H1 (cell line): ENCODE results near the gene ZSWIM6. TPM values are rescaled to one million over a fixed set of nuclear protein-coding genes. Genes with fewer than 3 reads are reported as not detected.

Experiments
- CTCF ChIA-PET: fragments of 300-600 bp; sonication (Branson Sonifier 250); formaldehyde crosslinking; loops from one replicate; lab custom pipeline; 2021; ENCODE audit not compliant: partially characterized antibody; lab: Charles Lee
- POLR2A ChIA-PET: fragments of 300-600 bp; sonication (Branson Sonifier 250); formaldehyde crosslinking; loops from one replicate; lab custom pipeline; 2021; ENCODE audit warnings: inconsistent platforms; ENCODE audit not compliant: partially characterized antibody; lab: Charles Lee
- DNase-seq, 2 experiments: peaks; one replicate each; pipeline versions ENCODE4 v3.0.0 to v3.0.0-alpha.2; 2010 to 2022; ENCODE audit warnings: low spot score in 2 of 2, low read depth in 1 of 2, mixed read lengths in 1 of 2
- FAIRE-seq: peaks from 2 replicates; lab custom pipeline; 2011; peaks lifted over from hg19 to GRCh38; lab: Jason Lieb, UNC
- H2AFZ ChIP-seq: 2 replicates; pipeline ENCODE4 v1.8.1; 2012; ENCODE audit warnings: low read length, inconsistent platforms
- H2AK5ac ChIP-seq: 2 replicates; pipeline ENCODE4 v1.6.1; 2013; ENCODE audit warnings: low read depth, low read length
- H2BK120ac ChIP-seq: replicated peaks from 2 replicates; pipeline ENCODE3; 2013; ENCODE audit warnings: low read depth, low read length, inconsistent platforms
- H2BK12ac ChIP-seq: 2 replicates; pipeline ENCODE4 v1.6.1; 2013; ENCODE audit warnings: low read depth, low read length
- H2BK15ac ChIP-seq: 2 replicates; pipeline ENCODE4 v1.6.1; 2013; ENCODE audit warnings: low read length
- H2BK20ac ChIP-seq: 2 replicates; pipeline ENCODE4 v1.6.1; 2013; ENCODE audit warnings: low read length
- H2BK5ac ChIP-seq: 2 replicates; pipeline ENCODE4 v1.6.1; 2013; ENCODE audit warnings: low read depth, low read length
- H3K14ac ChIP-seq: 2 replicates; pipeline ENCODE4 v1.6.1; 2013; ENCODE audit warnings: inconsistent platforms; ENCODE audit not compliant: insufficient read length
- H3K18ac ChIP-seq: 2 replicates; pipeline ENCODE4 v1.6.1; 2013; ENCODE audit warnings: low read length; ENCODE audit errors: extremely low read depth
- H3K23ac ChIP-seq: 2 replicates; pipeline ENCODE4 v1.6.1; 2013; ENCODE audit warnings: inconsistent platforms; ENCODE audit not compliant: insufficient read length
- H3K23me2 ChIP-seq: 2 replicates; pipeline ENCODE4 v1.6.1; 2013; ENCODE audit warnings: low read depth, low read length
- H3K27ac ChIP-seq: 2 replicates; pipeline ENCODE4 v1.6.1; 2011; ENCODE audit warnings: low read depth, low read length, inconsistent platforms
- H3K27me3 ChIP-seq, 4 experiments: replicated peaks in 1 of 4; 1 replicate in 1 of 4; 2 replicates in 3 of 4; pipeline versions ENCODE4 v1.6.1 to v1.8.1; 2011 to 2013; ENCODE audit warnings: low read length in 3 of 4, mild to moderate bottlenecking in 3 of 4, inconsistent platforms in 2 of 4, mixed read lengths in 2 of 4, moderate library complexity in 1 of 4; ENCODE audit not compliant: control insufficient read depth in 3 of 4, insufficient read depth in 3 of 4; ENCODE audit errors: extremely low read depth in 1 of 4
- H3K36me3 ChIP-seq, 4 experiments: 2 replicates each; pipeline versions ENCODE4 v1.6.1 to v1.8.1; 2011 to 2013; ENCODE audit warnings: mild to moderate bottlenecking in 4 of 4, low read length in 3 of 4, moderate library complexity in 2 of 4, control low read depth in 1 of 4, inconsistent platforms in 1 of 4; ENCODE audit not compliant: insufficient read depth in 4 of 4, control insufficient read depth in 2 of 4
- H3K4ac ChIP-seq: replicated peaks from 2 replicates; pipeline ENCODE3; 2013; ENCODE audit warnings: low read length, low read depth, mixed read lengths, inconsistent platforms; ENCODE audit not compliant: insufficient read length
- H3K4me1 ChIP-seq, 4 experiments: replicated peaks in 1 of 4; 1 replicate in 1 of 4; 2 replicates in 3 of 4; pipeline versions ENCODE4 v1.6.1 to v1.8.1; 2011 to 2013; ENCODE audit warnings: low read length in 3 of 4, inconsistent platforms in 2 of 4, mixed read lengths in 1 of 4; ENCODE audit not compliant: insufficient read depth in 4 of 4, control insufficient read depth in 3 of 4
- H3K4me2 ChIP-seq, 2 experiments: 2 replicates each; pipeline versions ENCODE4 v1.6.1 to v1.8.1; 2011 to 2013; ENCODE audit warnings: low read depth in 2 of 2, low read length in 2 of 2, control low read depth in 1 of 2, inconsistent platforms in 1 of 2, mild to moderate bottlenecking in 1 of 2; ENCODE audit not compliant: insufficient read depth in 1 of 2
- H3K4me3 ChIP-seq, 4 experiments: fragments of 200-600, 300-600 bp in 1 of 4; sonication (generic), shearing (Covaris generic), sonication (Bioruptor Twin) in 1 of 4; 2 replicates each; pipeline versions ENCODE4 v1.5.1 to v1.8.1; 2011 to 2016; ENCODE audit warnings: low read length in 4 of 4, low read depth in 3 of 4, control low read depth in 2 of 4, inconsistent platforms in 2 of 4, mild to moderate bottlenecking in 2 of 4, mixed read lengths in 1 of 4, moderate library complexity in 1 of 4; ENCODE audit not compliant: insufficient read depth in 2 of 4; ENCODE audit errors: extremely low read depth in 1 of 4
- H3K56ac ChIP-seq: replicated peaks from 2 replicates; pipeline ENCODE3; 2013; ENCODE audit warnings: low read depth, mild to moderate bottlenecking, mixed read lengths, low read length, inconsistent platforms; ENCODE audit not compliant: insufficient read length
- H3K79me1 ChIP-seq: 2 replicates; pipeline ENCODE4 v1.6.1; 2013; ENCODE audit warnings: low read depth, low read length, control low read depth
- H3K79me2 ChIP-seq, 2 experiments: 2 replicates each; pipeline versions ENCODE4 v1.6.1 to v1.8.1; 2012 to 2013; ENCODE audit warnings: low read length in 2 of 2, mild to moderate bottlenecking in 2 of 2, inconsistent platforms in 1 of 2; ENCODE audit not compliant: insufficient read depth in 2 of 2, control insufficient read depth in 1 of 2
- H3K9ac ChIP-seq, 4 experiments: replicated peaks in 1 of 4; 1 replicate in 1 of 4; 2 replicates in 3 of 4; pipeline versions ENCODE4 v1.6.1 to v1.8.1; 2011 to 2013; ENCODE audit warnings: low read depth in 3 of 4, low read length in 3 of 4, control low read depth in 2 of 4, mild to moderate bottlenecking in 2 of 4, moderate library complexity in 2 of 4, inconsistent platforms in 1 of 4; ENCODE audit errors: extremely low read depth in 1 of 4
- H3K9me3 ChIP-seq, 2 experiments: 2 replicates each; pipeline versions ENCODE4 v1.6.1 to v1.8.1; 2012 to 2013; ENCODE audit warnings: mild to moderate bottlenecking in 2 of 2, moderate library complexity in 2 of 2, control low read depth in 1 of 2, inconsistent platforms in 1 of 2, low read depth in 1 of 2, low read length in 1 of 2, mixed read lengths in 1 of 2; ENCODE audit not compliant: insufficient read depth in 2 of 2
- H4K20me1 ChIP-seq, 2 experiments: replicated peaks in 1 of 2; 2 replicates each; pipeline versions ENCODE3 to v1.8.1; 2011 to 2013; ENCODE audit warnings: inconsistent platforms in 2 of 2, low read length in 2 of 2, mild to moderate bottlenecking in 1 of 2; ENCODE audit not compliant: insufficient read depth in 2 of 2, control insufficient read depth in 1 of 2
- H4K5ac ChIP-seq: 2 replicates; pipeline ENCODE4 v1.6.1; 2013; ENCODE audit warnings: low read length, low read depth, mixed read lengths, inconsistent platforms; ENCODE audit not compliant: insufficient read length
- H4K8ac ChIP-seq: 2 replicates; pipeline ENCODE4 v1.8.0; 2013; ENCODE audit warnings: mild to moderate bottlenecking, moderate library complexity, low read length, inconsistent platforms; ENCODE audit not compliant: insufficient read depth; ENCODE audit errors: extremely low read depth
- H4K91ac ChIP-seq: replicated peaks from 2 replicates; pipeline ENCODE3; 2013; ENCODE audit warnings: low read length, mixed read lengths, inconsistent platforms; ENCODE audit not compliant: insufficient read length
- HDAC6 ChIP-seq: IDR thresholded peaks from one replicate; pipeline ENCODE4 v1.7.1; 2012; ENCODE audit warnings: low read depth, mild to moderate bottlenecking, inconsistent platforms, low read length, moderate library complexity
- WGBS, 2 experiments: shearing (Covaris generic) in 1 of 2; methylation state at CpG; one replicate each; pipeline versions ENCODE4 v1.1.6 to v1.1.7; 2013 to 2015; ENCODE audit warnings: low lambda C conversion rate in 2 of 2, mixed read lengths in 2 of 2, inconsistent platforms in 1 of 2, low coverage in 1 of 2, missing lambda C conversion rate in 1 of 2; ENCODE audit not compliant: insufficient replicate concordance in 2 of 2, insufficient coverage in 1 of 2, insufficient read length in 1 of 2; ENCODE audit errors: extremely low coverage in 1 of 2, missing lambda C conversion rate in 1 of 2; 5-methylcytosine and 5-hydroxymethylcytosine counted together
- polyA plus RNA-seq, 7 experiments: library from polyadenylated mRNA; depleted of rRNA in 3 of 7; stranded (reverse) in 5 of 7; unstranded in 2 of 7; fragments of >200 nt in 5 of 7; fragments of 200-250 nt in 2 of 7; gene quantifications; 1 replicate in 5 of 7; 2 replicates in 1 of 7; 4 replicates in 1 of 7; pipeline versions ENCODE4 v1.2.1 to v1.2.3, GENCODE V29; 2011 to 2013; ENCODE audit warnings: missing spikeins in 2 of 7, mixed read lengths in 2 of 7
- total RNA-seq: library from RNA; stranded (reverse); fragmentation: NEBNext Ultra II Directional; extraction: Animal tissue kit (Norgen Biotek cat#: 25700); gene quantifications from 2 replicates; pipeline ENCODE4 v1.2.1, GENCODE V29; 2021

ZSWIM6 gene
- total and polyA plus RNA-seq, 2 of the 8 experiments (the other 6 are each of a cell fraction or from before 2014, with no cell fraction given) = 7.9 to 12.4 TPM

DNA sequence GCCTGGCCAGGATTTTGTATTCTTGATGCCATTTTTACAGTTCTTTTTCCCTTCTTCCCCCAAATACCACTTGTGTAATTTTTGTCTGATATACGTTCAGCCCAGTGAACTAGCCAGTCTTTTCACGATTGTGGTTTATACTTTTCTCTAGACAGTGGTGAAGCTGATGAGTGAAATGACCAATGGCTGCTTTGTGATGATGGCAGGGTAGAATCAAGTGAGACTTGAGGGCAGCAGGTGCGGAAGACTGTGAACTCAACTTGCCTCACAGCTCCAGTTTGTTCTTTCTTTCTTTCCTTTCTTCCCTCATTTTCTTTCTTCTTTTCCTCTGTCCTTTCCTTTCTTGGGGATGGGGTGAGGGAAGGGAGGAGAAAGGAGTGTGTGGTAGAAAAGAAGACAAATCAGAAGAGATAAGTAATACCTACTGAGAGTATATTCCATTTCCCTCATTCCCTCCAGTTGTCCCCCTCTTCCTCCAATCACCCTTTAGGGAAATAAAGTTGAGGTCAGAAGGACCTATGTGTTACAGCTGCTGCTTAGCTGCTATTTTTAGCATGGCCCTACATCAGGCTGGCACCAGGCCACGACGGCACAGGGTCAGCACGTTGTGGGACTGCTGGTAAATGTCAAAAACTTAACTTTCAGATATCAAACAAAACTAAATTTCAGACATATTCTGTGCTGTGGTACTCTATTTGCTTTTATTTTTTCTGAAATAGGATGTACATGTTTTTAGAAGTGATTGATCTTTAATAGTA, 12.3 kb downstream of the ZSWIM6 start:
- Histone ChIP-seq H3K56ac (no peak overlapping the region), H3K4me1 (no peaks in the 10 kb centered on the region)
- POLR2A ChIA-PET = interaction anchor here (0.7 kb wide), 1 partner anchor 76 kb away, joined by 3 read pairs; no protein-coding TSS in a partner anchor
- TF ChIP-seq HDAC6 = no peak
- TF ChIP-seq, all 59 proteins: peak for 0
- no peak for FAIRE-seq
- Histone ChIP-seq H2AK5ac (no peak overlapping the region), H3K14ac (no peak overlapping the region), H3K9me3 (no peaks in the 10 kb centered on the region; a peak in 1 of 4 replicates), H3K79me1 (peaks cover 2% of the 10 kb centered on the region; the same call in 1 of the 2 replicates), H3K79me2 (peaks cover 0 to 77% of the 10 kb centered on the region in 2 experiments; a peak in 3 of 4 replicates), H3K36me3 (no peaks in the 10 kb centered on the region), H2BK15ac (no peak overlapping the region), H3K27me3 (no peaks in the 10 kb centered on the region), H3K23ac (no peak overlapping the region), H3K9ac (no peak overlapping the region; a peak in 1 of 7 replicates), H3K27ac (no peak overlapping the region), H3K23me2 (no peaks in the 10 kb centered on the region), H4K5ac (no peak overlapping the region), H2AFZ (no peak overlapping the region), H3K4me2 (no peak overlapping the region), H3K18ac (no peak overlapping the region), H2BK20ac (no peak overlapping the region), H2BK12ac (no peak overlapping the region), H2BK5ac (no peak overlapping the region), H4K8ac (no peak overlapping the region), H4K20me1 (peaks cover 6 to 7% of the 10 kb centered on the region in 2 experiments), H3K4me3 (no peak overlapping the region), H3K4ac (no peak overlapping the region), H2BK120ac (no peak overlapping the region), H4K91ac (no peak overlapping the region)
- no peak for DNase-seq
- CTCF ChIA-PET = interaction anchor here (0.6 to 1.2 kb wide), 3 partner anchors 12 to 127 kb away, joined by 3 to 4 read pairs (median 3); no protein-coding TSS in a partner anchor
- WGBS, 2 experiments = 86% methylated on average over 6 of the region's 6 CpGs; no CpG with 5 or more reads in 1 of the 2 experiments
